Right forelimb (tissue), 1 donor: ENCODE results near the gene SPAG5.
"Not testable (repeated sequence)": the region's sequence is repeated elsewhere in the genome, so short reads cannot be mapped to it uniquely, and the experiment has no call there.

Source experiments
- DNase-seq: peaks from one replicate; pipeline ENCODE4 v3.0.0-alpha.2; 2018

Gene SPAG5

DNA sequence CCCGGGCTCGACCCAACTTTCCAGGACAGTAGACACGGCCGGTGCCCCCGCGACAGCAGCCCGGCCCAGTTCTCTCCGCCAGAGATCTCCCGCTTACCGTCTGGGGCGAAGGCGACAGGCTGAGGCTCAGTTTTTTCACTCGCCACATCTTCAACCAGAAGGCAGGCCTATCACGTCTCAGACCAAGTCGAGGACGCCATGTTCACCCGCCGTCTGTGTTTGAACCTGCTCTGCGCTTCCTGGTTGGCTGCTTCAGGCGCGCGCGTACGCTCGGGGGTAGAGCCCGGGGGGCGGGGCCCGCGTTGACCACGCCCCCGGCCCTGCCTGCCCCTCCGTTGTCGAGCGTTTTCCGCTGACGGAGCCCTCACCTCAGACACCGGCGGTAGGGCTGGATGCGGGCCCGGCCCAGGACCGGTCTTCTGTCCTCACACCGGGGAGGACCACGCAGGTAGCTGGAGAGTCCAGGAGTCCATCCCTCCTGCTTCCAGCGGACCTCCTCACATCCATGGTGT, at the start of gene SPAG5:
Gene SPAG5 (minus strand): TSS at position 227 of the 512 bp plus-strand sequence. CDS start 79 bp downstream, at position 148.
- peak; percentile 95 for DNase-seq

DNA sequence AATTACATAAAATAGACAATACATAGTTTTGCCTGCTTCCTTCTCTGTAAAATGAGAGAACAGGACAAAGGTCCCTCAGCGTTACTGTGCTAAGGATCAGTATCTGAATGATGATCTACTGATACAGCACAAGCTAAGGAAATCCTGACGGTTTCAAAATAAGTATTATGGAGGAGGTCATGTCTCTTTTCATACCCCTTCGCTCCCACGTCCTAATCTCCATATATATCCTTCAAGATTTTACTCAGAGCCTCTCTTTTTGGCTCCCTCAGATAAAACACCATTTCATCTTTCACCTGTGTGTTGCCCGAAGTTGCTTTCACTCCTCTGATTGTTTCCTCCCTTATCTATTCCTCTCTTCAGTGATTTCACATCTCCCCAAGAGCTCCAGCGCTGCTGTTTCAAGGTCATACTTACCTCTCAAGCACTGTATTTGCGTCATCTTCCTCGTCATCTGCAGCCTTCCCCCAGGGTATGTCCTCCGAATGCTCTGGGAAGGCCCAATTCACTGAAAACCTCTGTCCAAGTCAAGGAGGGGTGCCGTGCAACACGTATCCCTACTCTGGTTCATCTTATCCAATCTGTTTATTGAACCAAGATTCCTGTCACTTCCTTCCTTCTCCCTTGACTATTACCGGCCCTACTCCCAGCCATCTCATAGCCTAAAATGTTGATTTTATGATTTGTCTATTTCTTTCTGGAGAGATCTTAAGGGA, 47.4 kb upstream of the SPAG5 start:
- DNase-seq, result no peak

DNA sequence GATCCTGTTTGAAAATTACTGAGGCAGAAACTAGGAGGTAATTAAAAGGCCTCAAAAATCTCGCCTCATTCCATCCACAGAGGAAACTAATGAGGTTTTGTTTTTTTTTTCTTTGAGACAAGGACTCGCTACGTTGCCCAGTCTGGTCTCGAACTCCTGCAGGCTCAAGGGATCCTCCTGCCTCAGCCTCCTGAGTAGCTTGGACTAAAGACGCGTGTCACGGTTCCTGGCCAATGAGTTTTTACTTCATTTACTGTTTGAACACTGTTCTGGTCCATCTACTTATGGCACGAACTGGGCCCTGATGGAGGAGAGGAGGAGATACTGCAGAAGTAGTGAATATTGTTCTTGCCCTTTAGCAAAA, 46.7 kb upstream of the SPAG5 start:
- no peak for DNase-seq

DNA sequence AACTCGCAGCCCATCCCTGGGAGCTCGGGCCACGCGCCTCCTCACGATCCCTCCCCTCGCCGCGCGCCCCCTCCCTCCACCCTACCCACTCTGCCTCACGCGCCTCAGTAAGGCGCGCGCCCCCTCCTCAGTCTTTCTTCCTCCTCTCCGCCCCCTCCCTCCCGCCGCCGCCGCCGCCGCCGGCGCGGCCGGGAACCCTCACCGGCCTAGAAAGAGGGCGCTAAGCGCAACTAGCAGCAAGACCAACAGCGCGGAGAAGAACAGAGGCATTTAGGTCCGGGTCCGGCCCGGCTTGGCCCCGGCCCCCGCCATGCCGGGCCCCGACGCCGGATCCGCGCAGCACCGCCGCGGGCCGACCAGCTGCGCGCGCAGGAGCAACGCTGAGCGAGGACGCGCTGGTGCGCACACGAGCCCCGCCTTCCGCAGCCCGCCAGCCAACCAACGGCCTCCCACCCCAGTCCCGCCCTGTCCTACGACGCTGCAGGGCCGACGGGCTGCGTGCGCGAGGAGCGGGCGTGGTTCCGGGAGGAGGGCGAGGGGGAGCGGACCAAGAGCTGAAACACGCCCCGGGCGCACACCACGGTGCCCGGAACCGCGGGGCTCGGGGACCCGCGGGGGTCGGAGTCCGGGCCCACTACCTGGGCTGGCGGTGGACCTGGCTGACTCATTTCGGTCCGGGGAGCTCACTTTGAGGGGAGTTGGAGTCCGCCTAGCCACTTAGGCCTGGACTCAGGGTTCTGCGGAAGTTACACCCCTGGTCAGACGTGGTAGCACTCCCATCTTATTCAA, 46.2 kb upstream of the SPAG5 start, which contains the start of gene BLTP2:
Gene BLTP2 (minus strand): TSS at position 372 of the 789 bp plus-strand sequence. CDS start 102 bp downstream, at position 270.
- DNase-seq, result peak; percentile 97

DNA sequence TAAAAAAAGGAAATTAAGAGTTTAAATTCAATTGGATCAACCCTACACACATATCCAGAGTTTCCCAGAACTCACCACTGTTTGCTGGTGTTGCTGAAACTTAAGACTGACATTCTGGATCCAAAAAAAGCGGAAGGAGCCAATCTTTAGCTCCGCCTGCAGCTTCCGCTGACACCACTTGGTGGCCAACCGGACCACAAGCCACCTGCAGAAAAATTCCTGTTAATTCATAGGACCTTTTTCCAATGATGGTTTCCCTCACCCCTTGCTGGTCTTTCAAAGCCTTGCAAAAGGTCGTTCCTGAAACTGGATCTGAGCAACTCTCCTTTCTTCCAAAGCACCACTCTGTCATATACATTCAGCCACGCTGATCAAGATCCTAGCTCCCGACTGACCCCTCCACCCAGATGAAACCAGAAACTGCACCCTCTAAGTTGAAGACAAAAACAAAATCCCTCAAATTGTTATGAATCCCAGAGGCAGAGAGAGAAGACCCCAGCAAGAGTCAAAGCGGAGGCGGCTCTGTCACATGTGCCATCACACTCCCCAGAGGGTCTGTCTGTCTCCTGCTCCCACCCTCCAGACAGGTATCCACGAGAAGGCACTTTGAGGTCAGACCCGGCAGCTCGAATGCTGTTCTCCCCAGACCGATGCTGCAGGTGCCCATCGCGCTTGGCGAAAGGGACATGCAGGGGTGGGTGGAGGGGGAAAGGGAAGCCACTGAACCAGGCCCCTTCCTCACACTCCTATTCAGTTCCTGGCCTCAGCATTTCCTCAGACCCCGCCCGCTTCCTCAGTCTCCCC, 45.4 kb upstream of the SPAG5 start:
- peak; percentile 47 for DNase-seq

- no peak for DNase-seq
Observed at GRCh38 chr17:28641579-28641978, 42.8 kb upstream of the SPAG5 start.

DNA sequence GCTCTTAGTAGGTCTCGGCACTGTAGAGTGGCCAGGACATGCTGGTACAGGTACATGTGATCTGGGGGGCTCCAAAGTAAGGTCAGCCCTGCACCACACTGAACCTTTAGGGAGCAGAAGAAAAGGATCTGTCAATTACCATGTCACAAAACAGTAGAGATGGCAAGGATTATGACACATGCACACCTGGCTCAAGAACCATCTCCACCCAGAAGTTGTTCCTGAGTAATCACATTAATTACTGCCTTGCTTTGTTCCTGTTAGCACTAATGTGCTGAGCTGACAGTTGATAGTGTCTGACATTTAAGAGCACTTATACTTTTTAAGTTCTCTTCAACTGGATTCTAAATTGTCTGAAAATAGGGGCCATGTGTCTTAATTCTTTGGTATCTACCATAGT, 36.7 kb upstream of the SPAG5 start:
- DNase-seq, result no peak

DNA sequence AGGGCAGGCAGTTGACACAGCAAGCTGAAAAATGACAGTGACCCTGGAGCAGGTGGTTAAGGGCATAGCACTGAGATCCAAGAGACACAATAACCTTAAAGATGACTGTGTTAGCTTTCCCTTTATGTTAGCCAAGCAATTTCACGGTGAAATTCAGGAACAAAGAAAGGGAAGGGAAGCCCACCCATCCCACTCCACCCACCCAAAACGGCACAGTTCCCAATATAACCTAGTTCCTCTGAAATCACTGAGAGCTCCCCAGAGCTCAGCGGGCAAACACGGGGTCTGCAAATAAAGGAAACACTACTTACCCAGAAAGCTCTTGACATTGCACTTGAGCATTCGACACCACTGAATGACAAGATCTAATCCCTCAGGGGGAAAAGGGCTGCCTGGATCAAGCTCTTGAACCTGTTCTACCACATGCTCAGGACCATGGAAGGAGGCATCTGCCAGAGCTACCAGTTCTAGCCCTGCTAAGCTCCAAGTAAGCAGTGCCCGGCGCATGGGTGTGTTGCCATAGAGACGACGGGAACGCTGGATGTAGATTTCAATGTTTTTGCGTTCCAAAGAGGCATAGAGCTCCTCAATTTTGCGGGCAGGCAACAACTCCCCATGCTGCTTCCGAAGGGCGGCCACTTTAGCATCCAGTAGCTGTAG, 35.5 kb upstream of the SPAG5 start:
- no peak for DNase-seq

DNA sequence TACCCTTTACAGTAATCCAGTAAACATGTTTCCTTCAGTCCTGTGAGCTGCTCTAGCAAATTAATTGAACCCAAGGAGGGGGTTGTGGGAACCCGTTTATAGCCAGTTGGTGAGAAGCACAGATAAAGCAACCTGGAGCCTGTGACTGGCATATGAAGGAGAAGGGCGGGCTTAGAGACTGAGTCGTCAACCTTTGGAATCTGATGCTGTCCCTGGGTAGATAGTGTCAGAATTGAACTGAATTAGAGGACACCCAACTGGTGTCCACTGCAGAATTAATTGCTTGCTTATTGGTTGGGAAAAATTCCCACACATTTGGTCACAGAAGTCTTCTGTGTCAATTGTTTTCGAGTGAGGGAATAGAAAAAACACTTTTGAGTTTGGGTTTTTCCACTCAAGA, 28.0 kb upstream of the SPAG5 start:
- DNase-seq, result no peak

GRCh38 chr17:28624148-28624547, 25.3 kb upstream of the SPAG5 start:
- no peak for DNase-seq

DNA sequence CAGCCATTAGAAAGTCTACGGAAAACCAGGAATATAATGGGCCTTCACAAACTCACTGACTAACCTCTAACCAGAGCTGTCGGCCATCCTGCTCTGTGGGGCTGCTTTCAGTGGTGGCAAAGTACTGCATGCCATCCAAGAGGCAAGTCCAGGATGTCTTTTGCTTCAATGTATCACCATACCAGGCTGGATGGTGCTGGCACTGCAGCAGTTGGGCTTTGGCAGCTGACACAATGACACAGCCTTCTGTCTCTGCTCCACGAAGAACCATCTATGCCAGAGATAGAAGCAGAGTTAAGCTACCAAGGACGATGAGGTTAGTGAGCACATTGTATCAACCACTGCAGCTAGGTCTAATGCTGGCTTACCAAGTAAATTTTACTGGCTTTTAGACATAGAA, 24.9 kb upstream of the SPAG5 start:
- DNase-seq, result no peak

DNA sequence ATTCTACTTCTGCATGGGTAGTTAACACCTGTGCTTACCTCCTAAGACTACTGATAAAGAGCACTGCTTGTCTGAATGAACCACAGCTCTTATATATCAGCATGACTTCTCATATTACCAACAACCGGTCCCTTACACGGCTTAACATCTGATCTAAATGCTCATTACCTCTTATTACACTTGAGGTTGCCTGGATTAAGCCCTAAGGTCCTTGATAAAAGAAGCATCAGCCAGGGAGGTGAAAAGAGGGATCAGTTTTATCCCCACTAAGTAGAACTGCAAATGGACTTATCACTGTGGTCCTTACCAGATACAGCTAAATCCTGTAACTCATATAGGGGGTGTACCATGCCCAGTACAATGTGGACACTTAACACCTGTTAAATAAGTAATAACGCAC, 23.4 kb upstream of the SPAG5 start:
- no peak for DNase-seq

GRCh38 chr17:28620010-28620409, 21.2 kb upstream of the SPAG5 start:
- DNase-seq, result no peak

GRCh38 chr17:28618464-28618863, 19.6 kb upstream of the SPAG5 start:
- DNase-seq, result no peak

DNA sequence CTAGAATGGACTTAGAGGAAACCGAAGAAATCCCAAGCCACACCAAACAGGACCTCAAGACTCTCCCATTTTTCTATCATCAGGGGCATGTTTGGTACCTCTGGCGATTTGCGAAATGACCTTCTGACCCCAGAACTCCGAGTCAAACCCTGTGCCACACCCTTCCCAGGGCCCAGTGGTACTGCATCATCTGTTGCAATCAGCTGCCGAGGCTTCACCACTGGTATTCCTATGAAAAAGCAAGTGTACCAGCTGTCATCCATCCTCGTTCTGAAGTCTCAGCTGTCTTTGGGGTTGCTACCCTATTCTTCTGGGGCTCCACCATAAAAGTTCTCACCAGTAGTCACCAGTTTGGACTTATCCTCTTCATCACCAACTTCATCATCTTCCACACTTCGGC, 17.5 kb upstream of the SPAG5 start:
- DNase-seq, result no peak

GRCh38 chr17:28615260-28615940, 16.6 kb upstream of the SPAG5 start:
- no peak for DNase-seq

GRCh38 chr17:28613931-28614381, 15.1 kb upstream of the SPAG5 start, which contains the start of gene RSKR:
TSS of gene RSKR (minus strand) at chr17:28614185. CDS start at chr17:28614161, 24 bp downstream.
- no peak for DNase-seq

DNA sequence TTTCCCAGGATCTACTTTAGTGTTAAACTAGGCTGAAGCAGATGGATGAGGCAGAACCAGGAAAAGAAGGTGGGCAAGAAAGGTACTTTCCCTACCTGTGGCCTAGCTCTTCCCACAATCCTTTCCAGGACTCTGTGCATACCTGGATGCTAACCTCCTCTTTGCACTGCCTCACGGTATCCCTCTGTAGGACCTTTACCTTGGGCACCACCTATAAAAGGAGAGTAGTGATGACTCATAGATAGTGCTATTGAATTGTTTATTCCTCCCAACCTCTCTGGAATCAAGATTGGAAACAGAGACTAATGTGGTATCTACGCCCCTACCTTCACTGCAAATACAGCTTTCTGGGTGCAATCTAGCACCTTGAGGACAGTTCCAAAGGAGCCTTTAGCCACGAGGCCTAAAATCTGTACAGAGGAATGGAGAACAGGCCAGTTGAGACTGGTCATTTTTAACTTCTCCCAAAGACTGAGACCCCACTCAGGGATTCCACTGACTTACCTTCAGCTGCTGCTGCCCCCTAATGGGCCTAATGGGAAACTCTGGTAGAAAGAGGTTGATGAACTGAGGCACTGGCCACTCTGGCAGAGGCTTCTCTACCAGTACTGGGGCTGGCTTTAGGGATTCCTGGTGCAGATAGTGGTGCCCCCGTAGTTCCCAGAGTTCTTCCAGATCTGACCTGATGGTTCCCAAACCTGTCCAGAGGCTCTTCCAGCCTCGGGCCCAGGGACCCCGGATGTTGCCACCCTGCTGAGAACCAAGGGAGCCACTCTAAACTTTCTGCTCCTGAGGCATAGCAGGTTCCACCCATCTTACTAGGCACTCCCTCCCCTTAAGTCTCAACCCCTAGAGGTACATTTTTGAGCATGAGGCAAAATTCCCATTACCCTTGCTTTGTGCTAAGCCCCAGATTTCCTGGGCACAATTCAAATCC, 14.4 kb upstream of the SPAG5 start:
- DNase-seq, result no peak

- no peak for DNase-seq
Observed at GRCh38 chr17:28612531-28612930, 13.7 kb upstream of the SPAG5 start.

GRCh38 chr17:28610376-28610775, 11.6 kb upstream of the SPAG5 start:
- DNase-seq, result no peak

DNA sequence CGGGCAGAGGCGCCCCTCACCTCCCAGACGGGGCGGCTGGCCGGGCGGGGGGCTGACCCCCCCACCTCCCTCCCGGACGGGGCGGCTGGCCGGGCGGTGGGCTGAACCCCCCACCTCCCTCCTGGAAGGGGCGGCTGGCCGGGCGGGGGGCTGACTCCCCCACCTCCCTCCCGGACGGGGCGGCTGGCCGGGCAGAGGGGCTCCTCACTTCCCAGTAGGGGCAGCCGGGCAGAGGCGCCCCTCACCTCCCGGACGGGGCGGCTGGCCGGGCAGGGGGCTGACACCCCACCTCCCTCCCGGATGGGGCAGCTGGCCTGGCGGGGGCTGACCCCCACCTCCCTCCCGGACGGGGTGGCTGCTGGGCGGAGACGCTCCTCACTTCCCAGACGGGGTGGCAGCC, 5.2 kb upstream of the SPAG5 start:
- not testable (repeated sequence) for DNase-seq
